Stimulated activated CD4-positive, alpha-beta T cell treated with anti-CD3 and anti-CD28 coated beads, Interleukin-2, amount 100 ng/mL, for 4 hours (primary cell): ENCODE results near the gene LILRA2.
"Not testable (repeated sequence)": the region's sequence is repeated elsewhere in the genome, so short reads cannot be mapped to it uniquely, and the experiment has no call there.

ENCODE experiments used
- DNase-seq: peaks from one replicate; pipeline ENCODE4 v3.0.0-alpha.2; 2020; ENCODE audit warnings: low read depth

LILRA2 gene

GRCh38 chr19:54571715-54572615, 1.6 kb upstream of the LILRA2 start:
- not testable (repeated sequence) for DNase-seq

GRCh38 chr19:54572696-54573311, 786 bp upstream of the LILRA2 start:
- DNase-seq, result no peak

- no peak for DNase-seq
Observed at GRCh38 chr19:54574051-54574450, 461 bp downstream of the LILRA2 start.

GRCh38 chr19:54574527-54575056, 1.0 kb downstream of the LILRA2 start:
- no peak for DNase-seq

GRCh38 chr19:54575205-54575604, 1.6 kb downstream of the LILRA2 start:
- DNase-seq, result not testable (repeated sequence)

- DNase-seq, result no peak
Observed at GRCh38 chr19:54576411-54576976, 2.9 kb downstream of the LILRA2 start.

GRCh38 chr19:54577334-54577733, 3.7 kb downstream of the LILRA2 start:
- DNase-seq, result no peak

- DNase-seq, result not testable (repeated sequence)
Observed at GRCh38 chr19:54578268-54578667, 4.7 kb downstream of the LILRA2 start.

GRCh38 chr19:54586397-54586796, 12.8 kb downstream of the LILRA2 start:
- no peak for DNase-seq

- no peak for DNase-seq
Observed at GRCh38 chr19:54587026-54587425, 13.4 kb downstream of the LILRA2 start.

- not testable (repeated sequence) for DNase-seq
Observed at GRCh38 chr19:54593445-54593844, 19.9 kb downstream of the LILRA2 start, which contains the start of gene LILRA1. LILRA1 (plus strand) TSS chr19:54593632; CDS start chr19:54594245, 613 bp downstream.

GRCh38 chr19:54593931-54594626, 20.5 kb downstream of the LILRA2 start:
- DNase-seq, result not testable (repeated sequence)

GRCh38 chr19:54594737-54595136, 21.1 kb downstream of the LILRA2 start:
- DNase-seq, result no peak

- DNase-seq, result not testable (repeated sequence)
Observed at GRCh38 chr19:54595680-54596436, 22.3 kb downstream of the LILRA2 start.

- DNase-seq, result no peak
Observed at GRCh38 chr19:54600212-54600611, 26.6 kb downstream of the LILRA2 start.

- DNase-seq, result no peak
Observed at GRCh38 chr19:54606230-54606629, 32.6 kb downstream of the LILRA2 start.

GRCh38 chr19:54606891-54607784, 33.5 kb downstream of the LILRA2 start:
- no peak for DNase-seq

- DNase-seq, result no peak
Observed at GRCh38 chr19:54607785-54608150, 34.2 kb downstream of the LILRA2 start.

GRCh38 chr19:54608205-54608604, 34.6 kb downstream of the LILRA2 start:
- no peak for DNase-seq

- no peak for DNase-seq
Observed at GRCh38 chr19:54608792-54609191, 35.2 kb downstream of the LILRA2 start.
